ENCODE results near the gene FTO.

The FTO gene

GRCh38 chr16:54197758-54198157, 493.8 kb downstream of the FTO start:
- TF ChIP-seq, protein P1, sequence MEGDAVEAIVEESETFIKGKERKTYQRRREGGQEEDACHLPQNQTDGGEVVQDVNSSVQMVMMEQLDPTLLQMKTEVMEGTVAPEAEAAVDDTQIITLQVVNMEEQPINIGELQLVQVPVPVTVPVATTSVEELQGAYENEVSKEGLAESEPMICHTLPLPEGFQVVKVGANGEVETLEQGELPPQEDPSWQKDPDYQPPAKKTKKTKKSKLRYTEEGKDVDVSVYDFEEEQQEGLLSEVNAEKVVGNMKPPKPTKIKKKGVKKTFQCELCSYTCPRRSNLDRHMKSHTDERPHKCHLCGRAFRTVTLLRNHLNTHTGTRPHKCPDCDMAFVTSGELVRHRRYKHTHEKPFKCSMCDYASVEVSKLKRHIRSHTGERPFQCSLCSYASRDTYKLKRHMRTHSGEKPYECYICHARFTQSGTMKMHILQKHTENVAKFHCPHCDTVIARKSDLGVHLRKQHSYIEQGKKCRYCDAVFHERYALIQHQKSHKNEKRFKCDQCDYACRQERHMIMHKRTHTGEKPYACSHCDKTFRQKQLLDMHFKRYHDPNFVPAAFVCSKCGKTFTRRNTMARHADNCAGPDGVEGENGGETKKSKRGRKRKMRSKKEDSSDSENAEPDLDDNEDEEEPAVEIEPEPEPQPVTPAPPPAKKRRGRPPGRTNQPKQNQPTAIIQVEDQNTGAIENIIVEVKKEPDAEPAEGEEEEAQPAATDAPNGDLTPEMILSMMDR (IDR thresholded peaks at IDR 0.05; ENCODE audit: low read depth, low read length, missing control alignments): no peak
- no peak overlapping the region for H3K4me3 ChIP-seq (replicated peaks; ENCODE audit: low read depth, low read length)
- DNase-seq (ENCODE audit: extremely low read depth, low read depth): no peak

DNA sequence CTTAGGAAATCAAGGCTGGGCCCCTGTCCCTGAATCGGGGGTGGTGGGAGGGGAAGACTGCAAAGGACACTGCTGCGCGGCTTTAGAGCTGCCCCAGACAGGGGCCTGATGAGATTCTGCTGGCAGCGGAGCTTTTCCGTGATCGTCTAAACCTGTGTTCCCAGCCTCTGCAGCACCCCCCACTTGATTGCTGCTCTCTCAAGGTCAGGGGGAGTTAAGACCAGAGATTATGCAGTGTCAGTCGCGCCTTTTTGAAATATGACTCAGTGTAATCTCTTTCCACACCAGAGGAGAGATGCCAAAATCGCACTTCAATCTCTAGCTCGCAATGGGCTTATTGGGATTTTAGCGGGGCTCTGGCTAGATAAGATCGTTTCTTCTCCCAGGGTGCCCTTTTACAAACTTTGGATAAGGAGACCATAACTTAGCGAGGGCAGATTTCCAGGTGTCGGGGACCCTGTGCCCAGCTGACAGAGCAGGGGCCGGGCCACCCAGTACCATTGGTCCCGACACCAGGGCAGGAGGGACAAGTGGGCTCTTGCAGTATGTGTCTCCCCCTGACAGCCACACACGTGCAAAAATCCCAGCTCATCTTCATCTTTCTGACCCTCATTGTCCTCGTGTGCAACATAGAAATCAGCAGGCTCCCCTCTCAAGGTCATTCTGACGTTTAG, 495.7 kb downstream of the FTO start:
- TF ChIP-seq, protein P1 (IDR thresholded peaks at IDR 0.05; ENCODE audit: low read depth, low read length, missing control alignments): no peak
- no peak overlapping the region for H3K4me3 ChIP-seq (replicated peaks; ENCODE audit: low read depth, low read length)
- DNase-seq (ENCODE audit: extremely low read depth, low read depth): no peak

DNA sequence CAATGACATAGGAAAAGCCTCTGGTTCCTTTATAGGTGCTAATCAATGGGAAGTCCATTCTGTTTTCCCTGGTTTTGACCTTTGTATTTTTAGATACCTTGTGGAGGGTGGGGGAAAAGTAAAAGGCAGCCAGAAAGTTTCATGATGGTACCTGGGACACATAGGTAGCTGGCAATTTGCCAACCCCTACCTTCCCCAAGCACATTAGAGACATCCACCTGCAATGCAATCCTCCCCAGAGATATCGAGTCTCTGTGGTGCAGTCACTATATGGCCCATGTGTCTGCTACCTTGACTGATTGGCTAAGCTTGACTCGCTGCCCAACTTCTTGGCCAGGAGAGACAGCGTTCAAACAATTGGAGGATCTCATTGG, 496.2 kb downstream of the FTO start:
- DNase-seq (ENCODE audit: extremely low read depth, low read depth): no peak
- H3K4me3 ChIP-seq (replicated peaks; ENCODE audit: low read depth, low read length): no peak overlapping the region
- TF ChIP-seq, protein P1 (IDR thresholded peaks at IDR 0.05; ENCODE audit: low read depth, low read length, missing control alignments): no peak

- no peak for DNase-seq (ENCODE audit: extremely low read depth, low read depth)
These were observed 496.8 kb downstream of the FTO start for GRCh38 chr16:54200720-54201119.

DNA sequence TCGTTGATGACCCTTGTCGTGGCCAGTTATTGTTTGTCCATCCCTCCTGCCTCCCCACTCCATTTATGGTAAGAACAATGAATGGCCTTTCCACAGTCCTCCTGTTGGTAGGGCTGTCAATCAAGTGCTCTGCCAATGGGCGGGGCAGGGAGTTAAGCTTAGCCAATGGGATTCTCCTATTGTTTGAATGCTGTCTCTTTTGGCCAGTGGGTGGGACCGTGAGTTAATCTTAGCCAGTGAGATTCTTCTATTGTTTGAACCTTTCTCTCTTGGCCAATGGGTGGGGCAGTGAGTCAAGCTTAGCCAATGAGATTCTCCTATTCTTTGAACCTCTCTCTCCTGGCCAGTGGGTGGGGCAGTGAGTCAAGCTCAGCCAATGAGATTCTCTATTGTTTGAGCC, 497.2 kb downstream of the FTO start:
- no peak overlapping the region for H3K4me3 ChIP-seq (replicated peaks; ENCODE audit: low read depth, low read length)
- TF ChIP-seq, protein P1 (IDR thresholded peaks at IDR 0.05; ENCODE audit: low read depth, low read length, missing control alignments): no peak
- DNase-seq (ENCODE audit: extremely low read depth, low read depth): no peak

More at GRCh38 chr16:54200720-54201119, 496.8 kb downstream of the FTO start:
- H3K4me3 ChIP-seq (replicated peaks; ENCODE audit: low read depth, low read length): no peak overlapping the region
- TF ChIP-seq, protein P1 (IDR thresholded peaks at IDR 0.05; ENCODE audit: low read depth, low read length, missing control alignments): no peak

Measured in HFF-Myc (cell line).